ENCODE data around the gene UBASH3B.

DNA sequence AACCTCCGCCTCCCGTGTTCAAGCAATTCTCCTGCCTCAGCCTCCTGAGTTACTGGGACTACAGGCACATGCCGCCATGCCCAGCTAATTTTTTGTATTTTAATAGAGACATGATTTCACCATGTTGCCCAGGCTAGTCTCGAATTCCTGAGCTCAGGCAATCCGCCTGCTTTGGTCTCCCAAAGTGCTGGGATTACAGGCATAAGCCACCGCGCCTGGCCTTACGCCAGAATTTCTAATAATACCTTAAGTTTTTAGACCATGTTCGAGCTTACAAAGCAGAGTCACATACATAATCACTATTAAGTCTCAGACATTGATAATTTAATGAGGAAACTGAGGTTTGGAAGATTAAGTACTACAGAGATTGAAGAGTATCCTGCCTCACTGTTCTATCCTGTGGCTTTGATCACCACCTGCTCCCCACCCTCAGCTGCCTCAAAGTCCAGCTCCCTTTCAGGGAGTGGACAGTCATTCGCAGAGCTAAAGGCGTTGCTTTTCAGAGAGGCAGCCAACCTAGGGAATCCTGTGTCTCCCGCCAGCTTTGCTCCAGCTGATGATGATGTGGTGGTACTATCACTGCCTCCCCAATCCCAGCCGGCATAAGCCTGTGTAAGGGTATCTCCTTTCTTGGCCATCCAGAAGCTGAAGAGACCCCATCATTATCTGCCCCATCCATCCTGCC is 7.7 kb downstream of the UBASH3B start:
- TF ChIP-seq, protein P1, sequence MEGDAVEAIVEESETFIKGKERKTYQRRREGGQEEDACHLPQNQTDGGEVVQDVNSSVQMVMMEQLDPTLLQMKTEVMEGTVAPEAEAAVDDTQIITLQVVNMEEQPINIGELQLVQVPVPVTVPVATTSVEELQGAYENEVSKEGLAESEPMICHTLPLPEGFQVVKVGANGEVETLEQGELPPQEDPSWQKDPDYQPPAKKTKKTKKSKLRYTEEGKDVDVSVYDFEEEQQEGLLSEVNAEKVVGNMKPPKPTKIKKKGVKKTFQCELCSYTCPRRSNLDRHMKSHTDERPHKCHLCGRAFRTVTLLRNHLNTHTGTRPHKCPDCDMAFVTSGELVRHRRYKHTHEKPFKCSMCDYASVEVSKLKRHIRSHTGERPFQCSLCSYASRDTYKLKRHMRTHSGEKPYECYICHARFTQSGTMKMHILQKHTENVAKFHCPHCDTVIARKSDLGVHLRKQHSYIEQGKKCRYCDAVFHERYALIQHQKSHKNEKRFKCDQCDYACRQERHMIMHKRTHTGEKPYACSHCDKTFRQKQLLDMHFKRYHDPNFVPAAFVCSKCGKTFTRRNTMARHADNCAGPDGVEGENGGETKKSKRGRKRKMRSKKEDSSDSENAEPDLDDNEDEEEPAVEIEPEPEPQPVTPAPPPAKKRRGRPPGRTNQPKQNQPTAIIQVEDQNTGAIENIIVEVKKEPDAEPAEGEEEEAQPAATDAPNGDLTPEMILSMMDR (IDR thresholded peaks at IDR 0.05; ENCODE audit: low read depth, low read length) = no peak
- no peak for TF ChIP-seq POLR2A (IDR thresholded peaks at IDR 0.05; ENCODE audit: extremely low read depth, insufficient read length)
- TF ChIP-seq, protein P2, sequence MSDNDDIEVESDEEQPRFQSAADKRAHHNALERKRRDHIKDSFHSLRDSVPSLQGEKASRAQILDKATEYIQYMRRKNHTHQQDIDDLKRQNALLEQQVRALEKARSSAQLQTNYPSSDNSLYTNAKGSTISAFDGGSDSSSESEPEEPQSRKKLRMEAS (IDR thresholded peaks at IDR 0.05; ENCODE audit: low read depth, low read length) = no peak
